ENCODE results near the gene EN2.
"Not testable (repeated sequence)": the region's sequence is repeated elsewhere in the genome, so short reads cannot be mapped to it uniquely, and the experiment has no call there.

Gene EN2

GRCh38 chr7:155426543-155427410 is 31.2 kb upstream of the EN2 start:
- DNase-seq: no peak

- DNase-seq: no peak
Measured at GRCh38 chr7:155427411-155428038, 30.4 kb upstream of the EN2 start.

- DNase-seq: no peak
Measured at GRCh38 chr7:155428171-155428834, 29.6 kb upstream of the EN2 start.

DNA sequence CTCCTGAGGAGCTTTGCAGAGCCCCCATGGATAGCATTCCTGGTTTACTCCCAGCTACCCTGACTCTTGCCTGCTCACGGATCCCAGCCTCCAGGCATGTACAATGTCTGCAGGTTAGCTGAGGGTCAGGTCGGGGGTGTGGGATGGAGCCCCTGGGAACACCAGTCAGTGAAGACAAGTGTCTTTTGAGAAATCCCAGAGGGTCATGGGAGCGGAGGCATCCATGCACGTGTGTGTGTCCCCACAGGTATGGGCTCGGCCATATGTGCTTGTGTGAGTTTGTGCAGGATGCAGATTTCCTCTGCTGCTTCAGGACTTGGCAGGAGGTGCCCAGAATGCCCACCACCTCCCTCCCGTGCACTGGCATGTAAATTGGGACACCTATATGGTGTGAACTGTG is 28.3 kb upstream of the EN2 start:
- no peak for DNase-seq

- DNase-seq: no peak
Measured at GRCh38 chr7:155430606-155431005, 27.3 kb upstream of the EN2 start.

DNA sequence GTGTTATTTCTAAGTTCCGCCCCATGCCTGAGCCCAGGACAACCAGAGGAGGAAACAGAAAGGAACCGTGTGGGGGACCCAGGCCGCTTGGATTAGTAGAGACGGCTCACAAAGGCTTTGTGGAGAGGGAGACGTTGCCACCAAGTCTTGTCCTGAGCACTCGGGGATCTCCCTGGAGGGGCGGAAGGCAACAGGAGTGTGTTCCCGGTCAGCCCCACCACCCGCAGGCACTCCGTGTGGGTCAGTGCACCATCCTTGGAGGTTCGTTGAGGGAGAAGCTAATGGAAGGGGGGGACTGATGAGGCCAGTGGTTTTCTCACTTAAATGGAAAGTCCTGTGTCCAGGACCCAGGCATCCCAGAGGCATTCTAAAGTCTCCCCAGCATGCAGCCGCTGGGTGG is 26.7 kb upstream of the EN2 start:
- no peak for DNase-seq

DNA sequence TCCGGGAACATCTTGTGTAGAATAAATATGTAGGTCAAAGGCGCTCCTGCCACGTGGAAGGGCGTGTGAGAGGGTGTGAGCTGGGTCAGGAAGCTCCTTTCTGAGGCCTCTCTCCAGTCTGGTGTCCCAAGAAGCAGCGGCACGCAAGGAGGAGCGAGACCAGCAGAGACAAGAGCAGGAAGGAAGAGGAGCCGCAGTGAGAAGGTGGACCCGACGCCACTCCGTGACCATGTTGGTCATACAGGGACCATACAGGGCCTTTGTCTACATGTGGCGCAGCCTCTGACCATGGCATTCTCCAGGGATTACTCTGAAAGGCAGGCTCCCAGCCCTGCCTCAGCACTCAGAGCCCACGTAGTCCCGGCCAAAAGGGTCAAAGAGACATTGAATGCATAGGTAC is 26.2 kb upstream of the EN2 start:
- no peak for DNase-seq

GRCh38 chr7:155435110-155435509 is 22.8 kb upstream of the EN2 start:
- DNase-seq: no peak

DNA sequence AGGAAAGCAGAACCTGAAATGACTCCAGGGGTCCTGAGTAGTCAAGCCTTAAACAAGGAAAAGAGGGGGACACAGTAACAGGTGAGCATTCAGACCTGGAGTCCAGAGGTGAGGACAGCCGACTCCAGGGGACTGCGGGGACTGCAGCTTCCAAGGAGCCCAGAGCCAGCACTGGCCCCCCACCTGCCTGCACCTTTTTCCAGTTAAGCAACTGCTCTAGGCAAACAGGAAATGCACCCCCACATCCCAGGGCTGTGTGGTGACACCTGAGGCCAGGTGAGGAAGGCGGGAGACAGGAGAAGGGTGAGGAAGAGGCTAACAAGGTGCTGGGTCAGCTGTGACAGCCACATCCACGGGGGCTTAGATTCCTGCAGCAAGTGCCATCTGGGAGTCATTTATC is 20.1 kb upstream of the EN2 start:
- no peak for DNase-seq

- DNase-seq: no peak
Measured at GRCh38 chr7:155438777-155439176, 19.2 kb upstream of the EN2 start.

- no peak for DNase-seq
Measured at GRCh38 chr7:155439311-155440017, 18.5 kb upstream of the EN2 start.

- DNase-seq: no peak
Measured at GRCh38 chr7:155440018-155440410, 17.9 kb upstream of the EN2 start.

DNA sequence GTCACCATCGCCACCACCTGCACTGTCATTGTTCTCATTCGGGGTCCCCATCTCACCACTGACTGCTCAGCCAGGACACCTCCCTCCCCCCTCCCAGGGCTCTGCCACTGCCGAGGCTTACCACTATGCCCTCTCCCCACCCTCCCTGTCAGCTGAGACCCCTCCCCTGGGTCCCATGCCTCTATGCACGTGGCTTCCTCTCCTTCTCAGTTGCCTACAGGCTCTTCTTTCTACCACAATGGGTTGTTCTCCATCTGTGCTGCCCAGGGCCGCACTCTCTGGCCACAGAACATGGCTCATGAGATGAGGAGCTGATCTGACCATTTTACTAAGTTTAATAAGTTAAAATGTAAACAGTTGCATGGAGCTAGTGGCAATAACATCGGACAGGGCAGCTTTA is 16.1 kb upstream of the EN2 start:
- DNase-seq: no peak

GRCh38 chr7:155444746-155445145 is 13.2 kb upstream of the EN2 start:
- DNase-seq: no peak

- DNase-seq: not testable (repeated sequence)
Measured at GRCh38 chr7:155445606-155446005, 12.3 kb upstream of the EN2 start.

DNA sequence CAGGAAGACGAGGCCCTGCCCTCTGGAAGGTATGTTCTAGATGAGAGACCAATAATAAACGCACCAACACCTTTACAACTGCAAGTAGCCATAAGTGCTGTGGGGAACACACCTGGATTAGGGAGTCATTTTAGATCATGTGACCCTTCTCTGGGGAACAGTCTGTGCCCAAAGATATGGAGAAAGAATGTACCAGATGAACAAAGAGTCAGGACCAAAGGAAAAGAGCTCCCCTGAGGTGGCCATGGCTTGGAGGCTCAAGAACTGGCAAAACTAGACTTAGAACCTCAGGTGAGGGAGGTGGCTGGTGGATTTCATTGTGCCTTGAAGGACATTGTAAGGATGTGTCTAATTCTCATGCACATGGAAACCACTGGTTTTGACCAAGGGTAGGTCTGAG is 10.3 kb upstream of the EN2 start:
- no peak for DNase-seq

GRCh38 chr7:155448632-155449007 is 9.3 kb upstream of the EN2 start:
- DNase-seq: no peak

DNA sequence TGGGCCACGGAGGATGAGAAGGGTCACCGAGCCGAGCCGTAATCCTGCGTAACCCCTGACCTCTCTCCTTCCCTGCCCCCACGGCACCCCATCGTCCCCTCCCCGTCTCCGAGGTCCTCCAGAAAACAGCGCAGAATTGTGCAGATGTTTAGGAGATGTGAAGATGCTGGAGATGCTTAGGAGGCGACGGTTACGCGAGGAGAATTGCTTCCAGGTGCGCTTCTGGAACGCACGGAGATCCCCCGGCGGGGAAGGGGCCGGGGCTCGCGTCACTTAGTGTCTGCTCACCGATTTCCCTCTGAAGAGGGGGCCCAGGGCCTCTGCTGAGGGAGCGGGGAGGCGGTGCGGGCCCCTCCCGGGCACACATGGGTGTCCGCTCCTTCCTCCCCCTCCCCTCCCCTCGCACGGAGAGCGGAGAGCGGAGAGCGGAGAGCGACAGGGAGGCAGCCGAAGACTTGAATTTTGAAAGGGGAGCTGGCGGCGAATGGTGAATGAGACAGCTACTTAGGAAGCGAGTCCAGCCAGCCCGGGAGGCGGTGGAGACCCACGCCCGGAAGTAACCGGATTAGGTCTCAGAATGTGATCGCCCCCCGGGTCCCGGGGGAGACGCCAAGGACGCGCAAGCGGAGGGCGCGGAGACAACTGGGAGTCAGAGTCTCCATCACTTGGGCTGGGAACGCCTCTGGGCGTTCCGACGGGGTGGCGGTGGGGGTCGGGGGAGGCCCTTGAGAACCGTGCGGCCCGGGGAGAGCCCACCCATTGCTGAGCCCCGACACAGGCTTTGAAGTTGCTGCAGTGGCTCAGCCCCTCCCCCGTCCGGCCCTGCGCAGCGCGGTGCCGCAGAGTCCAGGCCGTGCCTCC is 8.7 kb upstream of the EN2 start:
- DNase-seq: no peak

DNA sequence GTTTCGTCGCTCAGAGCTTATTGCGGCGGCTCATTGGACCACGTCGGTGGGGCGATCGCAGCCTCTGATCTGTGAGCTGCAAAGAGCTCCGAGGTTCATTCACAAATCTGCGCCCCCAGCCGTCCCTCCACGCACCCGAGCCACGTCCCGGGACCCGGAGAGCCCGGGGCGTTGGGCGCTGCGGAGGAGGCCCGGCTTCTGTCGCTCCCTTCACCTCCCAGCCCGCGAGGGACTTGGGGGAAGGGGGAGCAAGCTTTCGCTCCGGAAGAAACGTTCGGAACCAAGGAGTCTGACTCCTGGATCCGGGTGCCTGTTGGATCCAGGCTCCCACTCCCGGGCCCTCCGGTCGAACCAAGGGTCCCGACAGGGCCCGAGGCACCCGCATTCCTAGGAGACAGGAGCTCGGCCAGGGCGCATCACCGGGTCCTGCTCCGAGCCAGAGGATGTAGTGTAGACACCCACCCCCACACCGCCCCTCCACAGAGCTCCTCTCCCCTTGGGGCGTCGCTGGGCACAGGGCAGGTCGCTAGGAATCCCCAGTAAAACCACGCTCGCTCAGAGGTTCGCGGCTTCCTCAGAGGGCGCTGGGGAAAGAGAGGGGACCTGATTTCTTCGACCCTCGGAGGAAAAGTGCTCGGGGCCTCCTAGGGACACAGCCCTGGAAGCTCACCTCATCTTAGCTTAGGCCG is 7.9 kb upstream of the EN2 start:
- no peak for DNase-seq

DNA sequence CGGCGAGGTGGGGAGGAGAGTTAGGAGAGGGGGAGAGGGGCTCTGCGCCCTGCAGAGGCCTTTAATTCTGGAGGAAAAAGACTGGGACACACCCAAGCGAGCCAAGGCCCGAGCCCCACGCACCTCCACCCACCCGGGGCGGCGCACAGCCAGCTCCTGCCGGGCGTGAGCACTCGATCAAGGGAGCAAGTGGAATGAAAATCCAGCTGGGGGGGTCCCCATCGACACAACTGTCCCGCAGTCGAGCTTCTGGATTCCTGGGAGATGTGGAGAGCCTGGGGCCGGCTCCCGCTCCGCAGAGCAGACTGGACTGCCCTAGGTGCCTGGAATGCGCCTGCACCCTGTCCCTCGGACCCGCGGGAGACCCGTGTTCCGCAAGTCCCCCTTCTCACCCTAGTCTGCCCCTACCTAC is 7.4 kb upstream of the EN2 start:
- no peak for DNase-seq

DNA sequence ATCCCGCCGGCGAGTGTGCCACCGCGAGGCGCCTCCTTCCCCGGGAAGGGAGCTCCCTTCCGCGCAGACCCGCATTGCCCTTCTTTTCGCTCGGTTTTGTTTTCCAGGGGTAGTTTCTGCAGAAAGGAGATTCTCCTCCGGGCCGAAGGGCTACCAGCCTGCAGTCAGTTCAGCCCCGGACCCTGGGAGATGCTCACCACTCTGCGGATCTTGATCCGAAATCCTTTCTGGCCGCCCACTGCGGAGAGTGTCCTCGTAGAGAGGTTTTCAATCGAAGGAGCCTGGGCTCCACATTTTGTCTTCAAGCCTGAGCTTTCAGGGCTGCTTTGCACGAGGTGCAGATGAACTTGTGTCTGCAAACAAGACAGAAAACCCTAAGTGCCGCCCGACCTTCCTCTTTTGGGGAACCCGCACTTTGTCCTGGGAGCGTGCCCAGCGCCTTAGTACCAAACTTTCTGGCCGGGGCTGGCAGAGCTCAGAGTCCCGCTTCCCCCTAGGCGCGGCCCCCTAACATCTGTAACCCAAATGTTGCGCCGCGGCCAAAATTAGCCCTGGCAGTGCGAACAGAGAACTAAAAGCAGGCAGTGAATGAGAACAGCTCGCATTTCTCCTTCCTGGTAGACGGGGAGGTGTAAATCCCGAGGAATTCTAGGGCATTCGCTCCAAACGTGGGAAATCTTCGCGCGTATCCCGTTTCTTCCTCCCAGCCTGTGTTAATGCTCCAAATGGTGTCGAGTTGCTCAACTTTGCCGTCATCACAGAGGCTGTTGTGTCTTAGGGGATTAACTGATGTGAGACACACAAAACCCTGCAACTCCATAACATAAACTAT is 6.7 kb upstream of the EN2 start:
- no peak for DNase-seq
